Stimulated activated CD8-positive, alpha-beta memory T cell treated with anti-CD3 and anti-CD28 coated beads, Interleukin-7, amount 100 ng/mL, for 24 hours (primary cell): ENCODE results near the gene PHF23.
"Not testable (repeated sequence)": the region's sequence is repeated elsewhere in the genome, so short reads cannot be mapped to it uniquely, and the experiment has no call there.

Experiments
- DNase-seq: peaks from one replicate; pipeline ENCODE4 v3.0.0-alpha.2; 2020; ENCODE audit warnings: low read depth

The PHF23 gene

DNA sequence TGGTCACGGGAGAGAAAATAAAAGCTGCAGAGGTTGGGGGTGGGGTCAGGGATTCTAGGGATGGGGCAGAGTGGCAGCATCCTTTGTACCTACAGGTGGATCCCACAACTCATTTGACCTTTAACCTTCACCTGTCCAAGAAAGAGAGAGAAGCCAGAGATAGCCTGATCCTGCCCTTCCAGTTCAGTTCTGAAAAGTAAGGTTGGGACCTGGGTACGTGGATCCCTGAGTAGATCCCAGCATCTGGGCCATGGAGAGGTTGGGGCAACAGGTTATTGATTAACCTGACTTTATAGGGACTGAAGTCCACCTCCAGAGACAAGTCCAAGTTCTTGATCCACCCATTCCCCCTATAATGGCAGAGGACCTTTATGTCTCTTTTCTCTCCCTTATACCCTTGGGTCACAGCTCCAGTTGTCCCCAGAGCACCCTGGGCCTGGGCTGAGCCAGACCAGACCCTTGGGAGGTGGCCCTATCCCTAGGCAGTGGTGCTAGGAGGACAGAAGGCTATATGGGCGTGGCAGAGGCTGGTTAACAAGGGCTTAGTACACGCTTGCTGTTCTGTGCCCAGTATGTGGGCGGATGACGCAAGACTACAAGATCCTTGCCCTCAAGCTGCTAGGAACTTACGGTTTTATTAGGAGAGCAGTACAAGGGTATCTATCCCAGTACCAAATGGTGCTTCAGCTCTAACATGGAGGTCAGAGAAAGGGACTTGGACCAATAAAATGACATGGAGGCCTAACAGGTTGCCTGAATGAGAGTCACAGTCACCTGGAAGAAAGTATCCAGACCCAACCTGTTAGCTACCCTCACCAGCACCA, 19.7 kb upstream of the PHF23 start:
- DNase-seq = no peak

DNA sequence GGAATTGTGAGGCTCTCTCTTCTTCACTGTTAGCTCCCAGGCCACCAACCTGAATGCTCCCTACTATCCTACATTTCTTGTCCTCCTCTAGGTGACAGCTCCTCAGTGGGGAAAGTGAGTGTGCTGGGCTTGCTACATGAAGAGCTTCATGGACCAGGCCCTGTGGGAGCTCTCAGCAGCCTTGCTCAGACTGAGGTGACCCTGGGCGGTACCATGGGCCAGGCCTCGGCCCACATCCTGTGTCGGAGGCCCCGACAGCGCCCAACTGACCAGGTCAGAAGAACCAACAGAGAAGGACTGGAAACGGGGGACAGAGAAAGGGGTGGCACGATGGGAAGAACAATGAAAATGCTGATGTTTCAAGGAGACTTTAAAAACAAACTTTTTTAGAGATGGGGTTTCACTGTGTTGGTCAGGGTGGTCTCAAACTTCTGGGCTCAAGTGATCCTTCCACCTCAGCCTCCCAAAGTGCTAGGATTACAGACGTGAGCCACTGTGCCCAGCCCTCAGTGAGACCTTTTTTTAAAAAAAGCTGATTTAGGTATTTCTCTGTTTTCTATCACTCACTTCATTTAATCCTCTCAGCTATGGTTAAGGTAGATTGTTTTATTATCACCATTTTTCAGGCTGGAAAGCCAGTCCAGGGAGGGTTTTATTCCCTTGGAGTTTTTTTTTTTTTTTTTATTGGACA, 17.7 kb upstream of the PHF23 start:
- DNase-seq = no peak

GRCh38 chr17:7254511-7254910, 15.3 kb upstream of the PHF23 start:
- DNase-seq = no peak

DNA sequence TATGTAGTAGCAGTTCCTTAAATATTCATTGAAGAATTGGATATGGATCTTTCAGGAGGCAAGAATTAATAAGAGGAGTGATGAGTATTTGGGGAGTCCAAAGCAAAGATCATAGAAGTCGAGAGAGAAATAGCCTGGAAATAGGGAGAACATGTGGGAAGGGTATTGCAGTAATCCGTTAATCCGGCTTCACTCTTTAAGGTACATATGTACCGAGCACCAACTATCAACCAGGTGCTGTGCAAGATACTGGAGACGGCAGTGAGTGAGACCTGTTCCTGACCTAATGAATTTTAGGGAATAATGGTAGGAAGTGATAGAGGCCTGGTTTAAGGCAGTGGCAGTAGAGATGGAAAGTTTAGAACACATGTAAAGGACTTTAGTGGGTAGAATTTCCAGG, 13.8 kb upstream of the PHF23 start:
- no peak for DNase-seq

DNA sequence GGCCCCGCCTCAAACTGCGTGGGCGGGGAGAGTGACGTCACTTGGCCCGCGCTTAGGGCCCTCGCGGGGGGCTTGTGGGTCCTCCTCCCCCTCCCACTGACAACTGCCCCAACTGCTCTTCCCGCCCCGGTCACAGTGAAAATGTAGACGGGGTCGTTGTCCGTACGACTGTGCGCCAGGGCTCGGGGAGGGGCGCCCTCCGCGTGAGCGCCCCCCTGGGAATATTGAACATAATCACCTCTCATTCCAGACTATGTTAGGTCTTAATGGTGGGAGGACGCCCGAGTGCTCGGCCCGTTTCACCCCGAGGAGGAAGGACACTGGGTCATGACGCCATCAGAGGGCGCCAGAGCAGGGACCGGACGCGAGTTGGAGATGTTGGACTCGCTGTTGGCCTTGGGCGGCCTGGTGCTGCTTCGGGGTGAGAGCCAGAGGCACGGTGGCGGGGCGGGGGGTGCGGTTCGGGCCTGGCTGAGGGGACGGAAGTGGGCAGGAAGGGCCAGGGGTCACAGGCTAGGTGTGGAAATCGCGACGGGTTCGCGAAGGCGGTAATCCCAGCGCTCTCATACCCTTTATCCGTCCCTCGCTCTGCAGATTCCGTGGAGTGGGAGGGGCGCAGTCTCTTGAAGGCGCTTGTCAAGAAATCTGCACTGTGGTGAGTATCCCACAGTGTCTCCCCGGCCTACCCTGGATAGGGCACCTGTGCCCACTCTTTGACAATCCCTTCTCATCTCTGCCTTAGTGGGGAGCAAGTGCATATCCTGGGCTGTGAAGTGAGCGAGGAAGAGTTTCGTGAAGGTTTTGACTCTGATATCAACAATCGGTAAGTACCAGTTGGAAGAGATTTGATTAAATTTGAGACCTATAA, 13.2 kb upstream of the PHF23 start, which contains the start of gene ELP5:
TSS of gene ELP5 (plus strand) at position 40 of the 868 bp plus-strand sequence. CDS start at position 376, 336 bp downstream.
- peak; percentile 80 for DNase-seq

- peak; percentile 98 for DNase-seq
Measured at GRCh38 chr17:7251661-7252175, 12.5 kb upstream of the PHF23 start, which contains the start of gene CTDNEP1. CTDNEP1 (minus strand) TSS chr17:7251734; CDS start chr17:7251296, 438 bp downstream.

GRCh38 chr17:7250695-7251627, 11.7 kb upstream of the PHF23 start:
- DNase-seq = no peak

DNA sequence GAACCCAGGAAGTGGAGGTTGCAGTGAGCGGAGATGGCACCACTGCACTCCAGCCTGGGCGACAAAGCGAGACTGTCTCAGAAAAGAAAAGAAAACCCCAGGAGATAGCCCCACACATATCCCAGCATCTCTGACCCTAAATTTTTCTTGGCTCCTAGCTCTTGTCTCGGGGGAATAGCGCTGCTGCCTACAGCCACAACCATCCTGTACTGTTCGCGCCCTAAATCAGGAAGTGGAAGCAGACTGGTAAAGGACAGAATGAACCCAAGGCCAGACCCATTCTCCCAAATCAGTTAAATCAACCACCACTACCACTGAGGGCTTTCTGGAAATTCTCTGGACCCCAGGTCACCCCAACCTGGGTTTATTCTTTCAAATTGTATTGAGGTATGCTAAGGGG, 10.6 kb upstream of the PHF23 start:
- DNase-seq = no peak

DNA sequence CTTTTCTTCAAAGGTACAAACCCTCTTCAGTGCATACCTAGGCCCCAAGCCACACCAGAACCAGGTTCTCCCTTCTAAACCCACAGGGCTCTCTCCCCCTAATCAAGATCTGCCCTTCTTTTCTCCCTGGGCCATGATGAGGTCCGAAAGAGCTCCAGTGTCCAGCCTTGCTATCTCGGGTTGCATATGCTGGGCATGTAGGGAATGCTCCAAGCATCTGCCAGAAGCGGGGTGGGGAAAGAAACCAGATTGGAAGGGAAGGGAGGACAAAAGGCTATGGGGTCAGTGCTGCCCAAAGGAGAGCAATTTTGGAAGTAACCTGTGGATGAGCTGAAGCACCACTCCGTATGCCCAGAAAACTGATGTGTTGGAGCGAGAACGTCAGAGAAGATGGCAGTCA, 10.0 kb upstream of the PHF23 start:
- DNase-seq = no peak

DNA sequence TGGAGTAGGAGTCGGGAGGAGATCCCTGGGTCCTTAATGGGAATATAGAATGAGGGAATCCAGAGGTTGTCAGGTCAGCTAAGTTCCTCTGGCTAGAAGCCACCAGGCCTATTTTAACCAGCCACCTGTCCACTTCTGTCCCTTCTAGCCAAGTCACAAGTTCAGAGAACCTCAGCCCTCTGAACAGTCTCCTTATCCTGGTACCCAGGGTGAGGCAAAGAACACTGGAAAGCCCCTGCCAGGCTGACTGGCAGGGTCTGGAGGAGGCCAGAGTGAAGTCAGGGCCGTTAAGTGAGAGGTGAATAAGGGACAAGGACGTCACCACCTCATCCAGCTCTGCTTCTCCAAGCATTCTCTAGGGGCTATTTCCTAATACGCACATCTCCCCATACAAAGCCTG, 9.5 kb upstream of the PHF23 start:
- no peak for DNase-seq

GRCh38 chr17:7246779-7247178, 7.5 kb upstream of the PHF23 start:
- DNase-seq = no peak

- not testable (repeated sequence) for DNase-seq
Measured at GRCh38 chr17:7243838-7244237, 4.6 kb upstream of the PHF23 start.

- no peak for DNase-seq
Measured at GRCh38 chr17:7243453-7243729, 4.1 kb upstream of the PHF23 start.

GRCh38 chr17:7242717-7243452, 3.6 kb upstream of the PHF23 start:
- DNase-seq = peak; percentile 88

GRCh38 chr17:7241783-7242716, 2.8 kb upstream of the PHF23 start, which contains the start of gene GABARAP:
GABARAP (minus strand) TSS chr17:7242449; CDS start chr17:7242330, 119 bp downstream.
- peak; percentile 87 for DNase-seq

DNA sequence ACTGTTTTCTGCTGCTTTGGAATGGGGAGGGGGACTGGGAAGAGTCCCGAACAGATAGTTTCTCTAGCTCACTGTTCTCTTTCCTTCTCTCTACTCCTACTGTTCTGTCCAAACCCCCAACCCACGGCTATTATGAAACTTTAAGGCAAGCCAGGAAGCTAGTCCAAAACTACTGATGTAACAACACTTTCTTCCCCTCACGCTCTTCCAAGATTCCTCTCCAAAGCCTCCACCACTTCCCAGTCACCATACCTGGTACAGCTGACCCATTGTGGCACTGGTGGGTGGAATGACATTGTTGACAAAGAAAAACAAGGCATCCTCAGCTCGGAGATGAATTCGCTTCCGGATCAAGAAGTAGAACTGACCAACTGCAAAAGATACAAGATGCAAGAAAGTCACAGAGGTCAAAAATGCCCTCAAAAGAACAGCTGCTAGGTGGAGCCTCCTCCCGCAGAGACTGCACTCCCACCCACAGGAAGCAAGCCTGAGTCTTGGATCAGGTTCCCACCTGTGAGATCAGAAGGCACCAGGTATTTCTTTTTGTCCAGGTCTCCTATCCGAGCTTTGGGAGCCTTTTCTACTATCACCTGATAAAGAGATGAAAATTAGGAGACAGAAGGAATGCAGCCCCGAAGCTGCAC, 2.0 kb upstream of the PHF23 start:
- no peak for DNase-seq

DNA sequence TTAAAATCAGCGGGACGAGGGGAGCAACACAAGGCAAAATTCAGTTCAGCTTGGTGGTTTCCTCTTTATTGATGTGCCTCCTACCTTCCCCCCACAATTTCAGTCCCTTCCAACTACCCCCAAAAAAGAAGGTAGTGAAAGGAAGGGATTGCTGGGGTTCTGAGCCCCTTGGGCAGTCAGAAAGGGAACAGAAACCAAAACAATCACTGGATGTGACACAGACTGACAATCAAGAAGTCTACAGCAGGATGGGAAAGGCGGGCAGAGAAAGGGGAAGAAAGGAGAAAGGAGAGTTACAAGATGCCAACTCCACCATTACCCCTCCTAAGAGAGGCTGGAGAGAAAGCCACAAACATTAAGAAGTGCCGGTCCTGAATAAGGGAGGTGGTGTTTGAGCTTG, 1.1 kb upstream of the PHF23 start:
- no peak for DNase-seq

DNA sequence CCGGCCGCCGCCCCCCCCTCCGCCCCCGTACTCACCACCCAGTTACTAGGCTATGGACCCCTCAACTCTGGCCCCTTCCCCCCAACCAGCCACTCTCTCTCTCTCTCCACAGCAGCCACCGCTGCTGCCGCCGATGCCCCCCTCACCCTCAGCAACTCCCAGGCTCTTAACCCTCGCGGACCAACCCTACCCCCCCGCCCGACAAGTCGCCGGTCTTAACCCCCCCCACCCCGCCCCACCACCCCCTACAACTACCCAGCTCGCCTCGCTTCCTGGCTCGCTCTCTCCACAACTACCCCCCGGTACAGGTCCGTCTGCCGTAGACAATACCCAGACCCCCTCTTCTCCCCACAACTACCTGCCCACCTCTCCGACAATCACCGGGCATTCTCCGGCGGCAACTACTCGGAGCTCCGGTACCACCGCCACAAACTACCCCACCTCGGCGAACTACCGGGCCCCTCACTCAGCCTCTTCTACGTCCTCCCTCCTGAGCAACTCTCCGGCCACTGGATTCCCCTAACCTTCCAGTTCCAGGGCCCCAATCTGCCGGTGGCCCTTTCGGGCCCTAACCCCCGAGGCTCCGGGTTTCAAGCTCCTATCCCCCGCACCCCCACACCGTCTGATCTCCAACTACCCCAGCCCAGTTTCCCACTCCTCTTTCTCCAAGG, 702 bp downstream of the PHF23 start:
- DNase-seq = no peak
